22Rv1 (cell line): ENCODE data around the gene VSIG10.

Experiments
- H3K27ac ChIP-seq: fragments of 450-650 bp; 2 replicates; pipeline ENCODE4 v1.5.1; 2017
- ZFX ChIP-seq: fragments of 450-650 bp; IDR thresholded peaks from 2 replicates; pipeline ENCODE4 v1.6.1; 2017; ENCODE audit warnings: antibody characterized with exemption, borderline replicate concordance
- TF ChIP-seq, protein P1 (sequence below): fragments of 450-650 bp; IDR thresholded peaks from 2 replicates; pipeline ENCODE4 v1.5.1; 2017; ENCODE audit warnings: mild to moderate bottlenecking

VSIG10 gene

DNA sequence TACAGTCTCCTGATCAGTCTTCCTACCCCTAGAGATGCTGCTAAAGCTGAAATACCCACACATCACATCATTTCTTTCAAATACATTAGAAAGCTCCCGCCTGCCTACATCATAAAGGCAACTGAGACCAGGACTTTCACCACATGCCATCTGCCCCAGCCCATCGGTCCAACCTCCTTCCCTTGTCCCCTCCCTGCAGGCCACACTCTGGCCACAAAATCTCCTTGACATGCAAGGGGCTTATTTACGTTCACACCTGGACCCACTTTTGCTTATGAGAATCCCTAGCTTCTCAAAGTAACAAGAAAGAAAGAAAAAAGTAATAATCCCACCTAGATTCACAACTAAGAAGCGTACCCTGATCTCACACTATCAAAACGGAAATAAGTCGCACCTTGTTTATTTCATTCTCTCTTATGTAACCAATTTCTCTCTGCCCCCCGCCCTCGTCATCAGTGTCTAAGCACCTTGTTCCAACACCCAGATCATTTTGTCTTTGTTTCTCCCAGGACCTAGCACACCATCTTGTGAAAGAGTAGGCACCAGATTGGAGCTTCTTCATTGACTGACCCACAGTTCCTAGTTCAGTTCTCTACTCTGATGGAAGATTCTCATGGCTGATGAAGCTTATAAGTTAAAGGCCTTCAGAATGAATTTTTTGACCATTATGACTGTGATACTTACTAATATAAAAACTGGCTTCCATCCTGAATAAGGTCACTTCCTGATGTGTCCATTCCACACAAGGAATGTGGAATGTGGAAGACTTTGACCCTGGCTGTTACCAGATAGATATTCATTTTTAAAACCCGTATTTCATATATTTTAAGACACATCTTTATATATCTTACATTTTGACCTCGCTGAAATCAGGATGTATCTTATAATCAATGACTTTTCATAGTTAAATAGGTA, 50.5 kb downstream of the VSIG10 start:
- peak overlapping the region; percentile 37 for H3K27ac ChIP-seq
- TF ChIP-seq, protein P1, sequence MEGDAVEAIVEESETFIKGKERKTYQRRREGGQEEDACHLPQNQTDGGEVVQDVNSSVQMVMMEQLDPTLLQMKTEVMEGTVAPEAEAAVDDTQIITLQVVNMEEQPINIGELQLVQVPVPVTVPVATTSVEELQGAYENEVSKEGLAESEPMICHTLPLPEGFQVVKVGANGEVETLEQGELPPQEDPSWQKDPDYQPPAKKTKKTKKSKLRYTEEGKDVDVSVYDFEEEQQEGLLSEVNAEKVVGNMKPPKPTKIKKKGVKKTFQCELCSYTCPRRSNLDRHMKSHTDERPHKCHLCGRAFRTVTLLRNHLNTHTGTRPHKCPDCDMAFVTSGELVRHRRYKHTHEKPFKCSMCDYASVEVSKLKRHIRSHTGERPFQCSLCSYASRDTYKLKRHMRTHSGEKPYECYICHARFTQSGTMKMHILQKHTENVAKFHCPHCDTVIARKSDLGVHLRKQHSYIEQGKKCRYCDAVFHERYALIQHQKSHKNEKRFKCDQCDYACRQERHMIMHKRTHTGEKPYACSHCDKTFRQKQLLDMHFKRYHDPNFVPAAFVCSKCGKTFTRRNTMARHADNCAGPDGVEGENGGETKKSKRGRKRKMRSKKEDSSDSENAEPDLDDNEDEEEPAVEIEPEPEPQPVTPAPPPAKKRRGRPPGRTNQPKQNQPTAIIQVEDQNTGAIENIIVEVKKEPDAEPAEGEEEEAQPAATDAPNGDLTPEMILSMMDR = no peak

DNA sequence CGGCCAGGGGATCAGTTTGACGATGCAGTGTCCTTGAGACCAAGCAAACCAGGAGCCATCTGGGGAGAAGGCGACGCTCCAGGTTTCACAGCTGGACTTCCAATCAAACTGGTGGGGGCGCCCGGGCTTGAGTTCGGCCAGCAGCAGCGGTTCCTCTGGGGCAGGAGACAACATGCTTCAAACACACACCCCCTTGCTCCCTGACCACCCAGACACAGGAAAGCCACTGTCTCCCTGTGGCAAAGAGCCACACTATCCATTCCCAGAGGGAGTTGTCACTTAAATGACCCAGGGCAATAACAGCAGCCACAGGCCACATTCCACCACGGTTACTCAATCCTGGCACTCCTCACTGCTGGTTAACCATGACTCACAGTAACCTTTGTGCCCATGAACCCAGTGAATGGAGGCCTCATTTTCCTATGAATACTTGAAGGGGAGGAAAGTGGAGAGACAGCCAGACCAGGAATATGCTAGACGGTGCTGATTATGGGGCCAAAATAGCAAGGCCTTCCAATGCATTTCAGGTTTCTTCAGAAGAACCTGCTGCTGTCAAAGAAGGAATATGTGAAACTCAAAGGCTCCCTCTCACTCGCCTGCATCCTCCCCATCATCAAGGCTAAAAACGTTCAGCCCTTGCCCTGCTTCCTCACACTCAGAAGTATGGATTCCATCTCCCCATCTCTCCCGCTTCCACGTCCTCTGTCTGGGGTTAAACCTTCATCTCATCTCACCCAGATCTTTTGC, 51.3 kb downstream of the VSIG10 start:
- H3K27ac ChIP-seq = peak overlapping the region; percentile 37

DNA sequence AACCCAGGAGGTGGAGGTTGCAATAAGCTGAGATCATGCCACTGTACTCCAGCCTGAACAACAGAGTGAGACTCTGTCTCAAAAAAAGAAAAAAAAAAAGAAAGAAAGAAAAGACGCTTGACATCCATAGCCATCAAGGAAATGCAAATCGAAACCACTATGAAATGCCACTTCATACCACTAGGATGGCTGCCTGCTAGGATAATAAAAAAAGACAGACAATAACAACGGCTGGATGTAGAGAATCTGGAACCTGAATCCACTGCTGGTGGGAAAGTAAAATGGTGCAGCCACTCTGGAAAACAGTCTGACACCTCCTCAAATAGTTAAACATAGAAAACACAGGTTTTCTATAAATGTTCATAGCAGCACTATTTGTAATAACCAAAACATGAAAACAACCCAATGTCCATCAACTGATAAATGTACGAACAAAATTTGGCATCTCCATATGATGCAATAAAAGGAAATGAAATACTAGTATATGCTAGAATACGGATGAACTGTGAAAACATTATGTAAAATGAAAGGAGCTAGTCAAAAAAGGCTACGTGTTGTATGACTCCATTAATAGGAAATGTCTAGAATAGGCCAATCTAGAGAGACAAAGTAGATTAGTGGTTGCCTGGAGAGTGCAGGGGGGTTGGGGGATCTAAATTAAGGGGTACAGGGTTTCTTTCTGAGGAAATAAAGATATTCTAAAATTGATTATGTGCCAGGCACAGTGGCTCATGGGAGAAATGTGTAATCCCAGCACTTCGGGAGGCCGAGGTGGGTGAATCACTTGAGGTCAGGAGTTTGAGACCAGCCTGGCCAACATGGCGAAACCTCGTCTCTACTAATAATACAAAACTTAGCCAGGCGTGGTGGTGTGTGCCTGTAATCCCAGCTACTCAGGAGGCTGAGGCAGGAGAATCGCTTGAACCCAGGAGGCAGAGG, 52.6 kb downstream of the VSIG10 start:
- H3K27ac ChIP-seq = peak overlapping the region; percentile 37; the same call in 1 of the 2 replicates
- TF ChIP-seq, protein P1 = no peak
- no peak for TF ChIP-seq ZFX

More for the DNA sequence above, 51.3 kb downstream of the VSIG10 start:
- TF ChIP-seq ZFX = no peak

DNA sequence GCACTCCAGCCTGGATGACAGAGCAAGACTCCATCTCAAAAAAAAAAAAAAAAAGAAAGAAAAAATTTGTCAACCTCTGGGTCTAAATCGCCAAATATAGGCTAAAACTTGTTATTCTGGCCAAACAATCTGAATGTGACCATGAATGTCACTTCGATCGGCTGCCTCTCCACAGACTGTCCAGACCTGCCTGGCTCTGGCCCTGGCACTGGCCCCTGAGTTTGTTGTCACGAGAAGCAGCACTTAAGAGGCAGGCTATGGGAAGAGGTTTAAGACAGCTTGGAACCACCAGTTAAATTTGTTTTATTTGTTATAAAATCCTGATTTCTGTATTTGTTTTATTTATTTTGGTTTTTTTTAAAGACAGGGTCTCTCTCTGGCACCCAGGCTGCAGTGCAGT, 57.4 kb downstream of the VSIG10 start:
- TF ChIP-seq ZFX = no peak
- TF ChIP-seq, protein P1 = no peak
- no peak overlapping the region for H3K27ac ChIP-seq

DNA sequence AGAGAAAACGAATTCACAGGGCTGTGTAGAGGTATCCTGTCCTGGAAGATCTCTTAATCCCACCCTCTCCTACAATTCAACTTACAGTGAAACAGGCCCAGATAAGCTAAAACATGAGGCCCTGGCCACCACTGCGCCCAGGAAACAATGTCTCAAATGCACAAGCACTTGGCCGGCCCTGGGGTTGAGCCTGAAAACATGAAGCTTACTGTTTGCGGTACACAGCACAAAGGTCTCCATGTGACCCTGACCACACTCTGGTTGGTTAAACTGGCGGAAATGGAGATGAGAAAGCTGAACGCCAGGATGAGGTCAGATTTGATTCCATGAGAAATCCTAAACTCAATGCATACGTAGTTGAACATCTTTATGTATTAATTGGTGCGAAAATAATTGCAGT, 59.2 kb downstream of the VSIG10 start:
- H3K27ac ChIP-seq = no peak overlapping the region
- TF ChIP-seq, protein P1 = no peak
- TF ChIP-seq ZFX = no peak

DNA sequence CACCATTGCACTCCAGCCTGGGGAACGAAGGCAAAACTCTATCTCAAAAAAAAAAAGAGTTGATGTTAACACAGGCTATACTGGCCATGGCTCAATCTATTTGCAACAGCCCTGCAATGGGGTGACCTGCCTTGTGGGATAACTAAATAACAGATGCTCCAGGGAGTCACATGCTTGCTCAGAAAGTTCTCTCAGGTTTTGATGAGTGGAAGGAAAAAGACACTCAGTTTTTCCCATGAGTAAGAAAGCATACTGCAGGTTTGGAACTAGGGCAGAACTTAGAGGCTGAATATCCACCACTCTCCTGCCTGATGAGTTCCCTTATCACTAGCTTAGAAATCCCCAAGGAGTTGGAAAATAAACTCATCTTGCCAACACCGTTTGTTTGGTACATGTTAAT, 59.7 kb downstream of the VSIG10 start:
- no peak overlapping the region for H3K27ac ChIP-seq
- TF ChIP-seq ZFX = no peak
- TF ChIP-seq, protein P1 = no peak

DNA sequence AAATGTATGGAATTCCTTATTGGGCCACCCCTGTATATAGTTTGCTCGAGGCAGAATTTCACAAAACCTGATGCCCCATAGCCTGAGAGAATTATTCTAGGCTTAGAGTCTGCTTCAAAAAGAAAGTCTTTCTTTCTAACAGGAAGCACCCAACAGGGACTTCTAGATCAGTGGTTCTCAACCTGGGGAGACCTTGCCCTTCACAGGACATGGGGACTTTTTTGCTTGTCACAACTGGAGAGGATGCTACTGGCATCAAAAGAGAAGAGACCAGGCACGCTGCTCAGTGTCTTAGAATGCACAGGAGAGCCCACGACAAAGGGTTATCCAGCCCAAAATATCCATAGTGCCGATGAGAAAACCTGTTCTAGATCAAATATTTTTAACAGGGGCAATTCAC, 61.7 kb downstream of the VSIG10 start:
- TF ChIP-seq, protein P1 = no peak
- TF ChIP-seq ZFX = no peak
- H3K27ac ChIP-seq = no peak overlapping the region
